NCI-H774 (cell line): ENCODE results near the gene C16orf87.

Experiments
- DNase-seq: peaks from one replicate; lab custom pipeline; 2025; lab: John Stamatoyannopoulos, UW

The C16orf87 gene

GRCh38 chr16:46843898-46844642 is 13.1 kb upstream of the C16orf87 start:
- DNase-seq, result no peak

- no peak for DNase-seq
Observed at GRCh38 chr16:46842192-46842895, 11.4 kb upstream of the C16orf87 start.

- no peak for DNase-seq
Observed at GRCh38 chr16:46839986-46840443, 9.0 kb upstream of the C16orf87 start.

- DNase-seq, result peak; percentile 61
Observed at GRCh38 chr16:46836534-46837530, 5.9 kb upstream of the C16orf87 start.

GRCh38 chr16:46833460-46833800 is 2.5 kb upstream of the C16orf87 start:
- no peak for DNase-seq

GRCh38 chr16:46832757-46833459 is 1.9 kb upstream of the C16orf87 start:
- DNase-seq, result no peak

GRCh38 chr16:46830417-46830901 is 521 bp downstream of the C16orf87 start:
- no peak for DNase-seq

- DNase-seq, result no peak
Observed at GRCh38 chr16:46828943-46829342, 2.0 kb downstream of the C16orf87 start.

GRCh38 chr16:46828292-46828691 is 2.7 kb downstream of the C16orf87 start:
- DNase-seq, result no peak

GRCh38 chr16:46826631-46827030 is 4.3 kb downstream of the C16orf87 start:
- no peak for DNase-seq

GRCh38 chr16:46822270-46822669 is 8.7 kb downstream of the C16orf87 start:
- DNase-seq, result no peak

GRCh38 chr16:46817961-46818360 is 13.0 kb downstream of the C16orf87 start:
- no peak for DNase-seq

- DNase-seq, result no peak
Observed at GRCh38 chr16:46814790-46815189, 16.2 kb downstream of the C16orf87 start.

GRCh38 chr16:46813611-46814010 is 17.4 kb downstream of the C16orf87 start:
- DNase-seq, result no peak

- no peak for DNase-seq
Observed at GRCh38 chr16:46812781-46813540, 18.0 kb downstream of the C16orf87 start.

- no peak for DNase-seq
Observed at GRCh38 chr16:46811682-46812081, 19.3 kb downstream of the C16orf87 start.

- no peak for DNase-seq
Observed at GRCh38 chr16:46808997-46809396, 22.0 kb downstream of the C16orf87 start.

- no peak for DNase-seq
Observed at GRCh38 chr16:46807336-46807735, 23.6 kb downstream of the C16orf87 start.

- no peak for DNase-seq
Observed at GRCh38 chr16:46803373-46803772, 27.6 kb downstream of the C16orf87 start.

- no peak for DNase-seq
Observed at GRCh38 chr16:46801428-46802049, 29.4 kb downstream of the C16orf87 start.
